GM23338 (cell line): ENCODE data around the gene CNNM3. TPM values are rescaled to one million over a fixed set of nuclear protein-coding genes. Genes with fewer than 3 reads are reported as not detected.

Experiments used
- CREB1 ChIP-seq: fragments of 250-450 bp; sonication (Bioruptor Pico); IDR thresholded peaks from 2 replicates; pipeline ENCODE4 v1.5.0; 2020; ENCODE audit warnings: low read depth, mild to moderate bottlenecking, moderate library complexity
- CTCF ChIP-seq, 2 experiments: fragments of 200-600 bp in 1 of 2; sonication (generic) in 1 of 2; conservative IDR thresholded peaks; 2 replicates each; pipeline versions ENCODE4 v1.5.1 to v1.6.1; 2016 to 2017; ENCODE audit warnings: antibody characterized with exemption in 2 of 2, low read depth in 2 of 2, mild to moderate bottlenecking in 2 of 2, moderate library complexity in 1 of 2
- EZH2 ChIP-seq: fragments of 200-600 bp; sonication (generic); IDR thresholded peaks from one replicate; pipeline ENCODE4 v1.8.0; 2017; ENCODE audit warnings: antibody characterized with exemption, mild to moderate bottlenecking, low read depth; ENCODE audit not compliant: unreplicated experiment
- EZH2phosphoT487 ChIP-seq: fragments of 200-600 bp; sonication (generic); IDR thresholded peaks from one replicate; pipeline ENCODE4 v1.8.1; 2018; ENCODE audit warnings: antibody characterized with exemption; ENCODE audit not compliant: unreplicated experiment
- JUNB ChIP-seq: IDR thresholded peaks from one replicate; pipeline ENCODE4 v1.6.1; 2016; ENCODE audit warnings: antibody characterized with exemption; ENCODE audit not compliant: unreplicated experiment
- NANOG ChIP-seq: IDR thresholded peaks from 2 replicates; pipeline ENCODE4 v1.6.1; 2016; ENCODE audit warnings: antibody characterized with exemption, borderline replicate concordance
- POLR2AphosphoS5 ChIP-seq: IDR thresholded peaks from 2 replicates; pipeline ENCODE4 v1.6.1; 2016; ENCODE audit warnings: antibody characterized with exemption, low read depth
- STAT1 ChIP-seq: IDR thresholded peaks from one replicate; pipeline ENCODE4 v1.6.1; 2016; ENCODE audit warnings: antibody characterized with exemption; ENCODE audit not compliant: unreplicated experiment
- ZNF114 ChIP-seq: fragments of 250-450 bp; sonication (Bioruptor Pico); IDR thresholded peaks from 2 replicates; pipeline ENCODE4 v1.5.0; 2020; ENCODE audit warnings: mild to moderate bottlenecking, moderate library complexity
- ZNF331 ChIP-seq: fragments of 250-450 bp; sonication (Bioruptor Pico); IDR thresholded peaks from 2 replicates; pipeline ENCODE4 v1.5.0; 2020; ENCODE audit warnings: low read depth, mild to moderate bottlenecking, moderate library complexity
- polyA plus RNA-seq: library from polyadenylated mRNA; unstranded; fragments of >200 nt; fragmentation: Nextera tagmentation; extraction: Ambion mirVana; gene quantifications from 2 replicates; pipeline ENCODE4 v1.2.1, GENCODE V29; 2016
- total RNA-seq: library from RNA; depleted of rRNA; stranded (reverse); fragments of >200 nt; shearing (Covaris generic); gene quantifications from 2 replicates; pipeline ENCODE4 v1.2.3, GENCODE V29; 2014
- TF ChIP-seq, protein P1 (sequence below): fragments of 250-450 bp; sonication (Bioruptor Pico); IDR thresholded peaks from 2 replicates; pipeline ENCODE4 v1.5.0; 2020; ENCODE audit warnings: mild to moderate bottlenecking, moderate library complexity
- TF ChIP-seq, protein P2 (sequence below): IDR thresholded peaks from 2 replicates; pipeline ENCODE4 v1.6.1; 2016; ENCODE audit warnings: antibody characterized with exemption

The CNNM3 gene
- total and polyA plus RNA-seq, 2 experiments from 2014 or later = 5.3 to 25.7 TPM

GRCh38 chr2:96838345-96839292 lies 22.6 kb downstream of the CNNM3 start (continued):
- TF ChIP-seq, protein P1, sequence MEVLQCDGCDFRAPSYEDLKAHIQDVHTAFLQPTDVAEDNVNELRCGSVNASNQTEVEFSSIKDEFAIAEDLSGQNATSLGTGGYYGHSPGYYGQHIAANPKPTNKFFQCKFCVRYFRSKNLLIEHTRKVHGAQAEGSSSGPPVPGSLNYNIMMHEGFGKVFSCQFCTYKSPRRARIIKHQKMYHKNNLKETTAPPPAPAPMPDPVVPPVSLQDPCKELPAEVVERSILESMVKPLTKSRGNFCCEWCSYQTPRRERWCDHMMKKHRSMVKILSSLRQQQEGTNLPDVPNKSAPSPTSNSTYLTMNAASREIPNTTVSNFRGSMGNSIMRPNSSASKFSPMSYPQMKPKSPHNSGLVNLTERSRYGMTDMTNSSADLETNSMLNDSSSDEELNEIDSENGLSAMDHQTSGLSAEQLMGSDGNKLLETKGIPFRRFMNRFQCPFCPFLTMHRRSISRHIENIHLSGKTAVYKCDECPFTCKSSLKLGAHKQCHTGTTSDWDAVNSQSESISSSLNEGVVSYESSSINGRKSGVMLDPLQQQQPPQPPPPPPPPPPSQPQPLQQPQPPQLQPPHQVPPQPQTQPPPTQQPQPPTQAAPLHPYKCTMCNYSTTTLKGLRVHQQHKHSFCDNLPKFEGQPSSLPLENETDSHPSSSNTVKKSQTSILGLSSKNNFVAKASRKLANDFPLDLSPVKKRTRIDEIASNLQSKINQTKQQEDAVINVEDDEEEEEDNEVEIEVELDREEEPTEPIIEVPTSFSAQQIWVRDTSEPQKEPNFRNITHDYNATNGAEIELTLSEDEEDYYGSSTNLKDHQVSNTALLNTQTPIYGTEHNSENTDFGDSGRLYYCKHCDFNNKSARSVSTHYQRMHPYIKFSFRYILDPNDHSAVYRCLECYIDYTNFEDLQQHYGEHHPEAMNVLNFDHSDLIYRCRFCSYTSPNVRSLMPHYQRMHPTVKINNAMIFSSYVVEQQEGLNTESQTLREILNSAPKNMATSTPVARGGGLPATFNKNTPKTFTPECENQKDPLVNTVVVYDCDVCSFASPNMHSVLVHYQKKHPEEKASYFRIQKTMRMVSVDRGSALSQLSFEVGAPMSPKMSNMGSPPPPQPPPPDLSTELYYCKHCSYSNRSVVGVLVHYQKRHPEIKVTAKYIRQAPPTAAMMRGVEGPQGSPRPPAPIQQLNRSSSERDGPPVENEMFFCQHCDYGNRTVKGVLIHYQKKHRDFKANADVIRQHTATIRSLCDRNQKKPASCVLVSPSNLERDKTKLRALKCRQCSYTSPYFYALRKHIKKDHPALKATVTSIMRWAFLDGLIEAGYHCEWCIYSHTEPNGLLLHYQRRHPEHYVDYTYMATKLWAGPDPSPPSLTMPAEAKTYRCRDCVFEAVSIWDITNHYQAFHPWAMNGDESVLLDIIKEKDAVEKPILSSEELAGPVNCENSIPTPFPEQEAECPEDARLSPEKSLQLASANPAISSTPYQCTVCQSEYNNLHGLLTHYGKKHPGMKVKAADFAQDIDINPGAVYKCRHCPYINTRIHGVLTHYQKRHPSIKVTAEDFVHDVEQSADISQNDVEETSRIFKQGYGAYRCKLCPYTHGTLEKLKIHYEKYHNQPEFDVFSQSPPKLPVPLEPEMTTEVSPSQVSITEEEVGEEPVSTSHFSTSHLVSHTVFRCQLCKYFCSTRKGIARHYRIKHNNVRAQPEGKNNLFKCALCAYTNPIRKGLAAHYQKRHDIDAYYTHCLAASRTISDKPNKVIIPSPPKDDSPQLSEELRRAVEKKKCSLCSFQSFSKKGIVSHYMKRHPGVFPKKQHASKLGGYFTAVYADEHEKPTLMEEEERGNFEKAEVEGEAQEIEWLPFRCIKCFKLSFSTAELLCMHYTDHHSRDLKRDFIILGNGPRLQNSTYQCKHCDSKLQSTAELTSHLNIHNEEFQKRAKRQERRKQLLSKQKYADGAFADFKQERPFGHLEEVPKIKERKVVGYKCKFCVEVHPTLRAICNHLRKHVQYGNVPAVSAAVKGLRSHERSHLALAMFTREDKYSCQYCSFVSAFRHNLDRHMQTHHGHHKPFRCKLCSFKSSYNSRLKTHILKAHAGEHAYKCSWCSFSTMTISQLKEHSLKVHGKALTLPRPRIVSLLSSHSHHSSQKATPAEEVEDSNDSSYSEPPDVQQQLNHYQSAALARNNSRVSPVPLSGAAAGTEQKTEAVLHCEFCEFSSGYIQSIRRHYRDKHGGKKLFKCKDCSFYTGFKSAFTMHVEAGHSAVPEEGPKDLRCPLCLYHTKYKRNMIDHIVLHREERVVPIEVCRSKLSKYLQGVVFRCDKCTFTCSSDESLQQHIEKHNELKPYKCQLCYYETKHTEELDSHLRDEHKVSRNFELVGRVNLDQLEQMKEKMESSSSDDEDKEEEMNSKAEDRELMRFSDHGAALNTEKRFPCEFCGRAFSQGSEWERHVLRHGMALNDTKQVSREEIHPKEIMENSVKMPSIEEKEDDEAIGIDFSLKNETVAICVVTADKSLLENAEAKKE (CRISPR knock-in tag) = no peak
- no peak for TF ChIP-seq CTCF (conservative IDR thresholded peaks at IDR 0.05; ENCODE audit: low read depth in 2 of 2)
- TF ChIP-seq NANOG = no peak
- TF ChIP-seq POLR2AphosphoS5 = no peak
- TF ChIP-seq STAT1 = no peak
- no peak for TF ChIP-seq ZNF331
- TF ChIP-seq JUNB = no peak
- no peak for TF ChIP-seq CREB1 (CRISPR knock-in tag)
- no peak for TF ChIP-seq EZH2
- no peak for TF ChIP-seq ZNF114 (CRISPR knock-in tag)
- TF ChIP-seq, protein P2, sequence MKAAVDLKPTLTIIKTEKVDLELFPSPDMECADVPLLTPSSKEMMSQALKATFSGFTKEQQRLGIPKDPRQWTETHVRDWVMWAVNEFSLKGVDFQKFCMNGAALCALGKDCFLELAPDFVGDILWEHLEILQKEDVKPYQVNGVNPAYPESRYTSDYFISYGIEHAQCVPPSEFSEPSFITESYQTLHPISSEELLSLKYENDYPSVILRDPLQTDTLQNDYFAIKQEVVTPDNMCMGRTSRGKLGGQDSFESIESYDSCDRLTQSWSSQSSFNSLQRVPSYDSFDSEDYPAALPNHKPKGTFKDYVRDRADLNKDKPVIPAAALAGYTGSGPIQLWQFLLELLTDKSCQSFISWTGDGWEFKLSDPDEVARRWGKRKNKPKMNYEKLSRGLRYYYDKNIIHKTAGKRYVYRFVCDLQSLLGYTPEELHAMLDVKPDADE = no peak
- TF ChIP-seq EZH2phosphoT487 = no peak
